22Rv1 (cell line): ENCODE data around the gene WWC1.

Experiments used
- CTCF ChIP-seq: fragments of 450-650 bp; IDR thresholded peaks from 2 replicates; pipeline ENCODE4 v1.5.1; 2017; ENCODE audit warnings: mild to moderate bottlenecking
- ZFX ChIP-seq: fragments of 450-650 bp; IDR thresholded peaks from 2 replicates; pipeline ENCODE4 v1.6.1; 2017; ENCODE audit warnings: antibody characterized with exemption, borderline replicate concordance

GRCh38 chr5:168287362-168287761 is 4.1 kb upstream of the WWC1 start:
- TF ChIP-seq CTCF (no peak), ZFX (no peak)
